Measurements from ENCODE around the gene PRELP.
A peak's percentile ranks its signal among the peaks of the same experiment; 100 is the strongest.

Gene PRELP

DNA sequence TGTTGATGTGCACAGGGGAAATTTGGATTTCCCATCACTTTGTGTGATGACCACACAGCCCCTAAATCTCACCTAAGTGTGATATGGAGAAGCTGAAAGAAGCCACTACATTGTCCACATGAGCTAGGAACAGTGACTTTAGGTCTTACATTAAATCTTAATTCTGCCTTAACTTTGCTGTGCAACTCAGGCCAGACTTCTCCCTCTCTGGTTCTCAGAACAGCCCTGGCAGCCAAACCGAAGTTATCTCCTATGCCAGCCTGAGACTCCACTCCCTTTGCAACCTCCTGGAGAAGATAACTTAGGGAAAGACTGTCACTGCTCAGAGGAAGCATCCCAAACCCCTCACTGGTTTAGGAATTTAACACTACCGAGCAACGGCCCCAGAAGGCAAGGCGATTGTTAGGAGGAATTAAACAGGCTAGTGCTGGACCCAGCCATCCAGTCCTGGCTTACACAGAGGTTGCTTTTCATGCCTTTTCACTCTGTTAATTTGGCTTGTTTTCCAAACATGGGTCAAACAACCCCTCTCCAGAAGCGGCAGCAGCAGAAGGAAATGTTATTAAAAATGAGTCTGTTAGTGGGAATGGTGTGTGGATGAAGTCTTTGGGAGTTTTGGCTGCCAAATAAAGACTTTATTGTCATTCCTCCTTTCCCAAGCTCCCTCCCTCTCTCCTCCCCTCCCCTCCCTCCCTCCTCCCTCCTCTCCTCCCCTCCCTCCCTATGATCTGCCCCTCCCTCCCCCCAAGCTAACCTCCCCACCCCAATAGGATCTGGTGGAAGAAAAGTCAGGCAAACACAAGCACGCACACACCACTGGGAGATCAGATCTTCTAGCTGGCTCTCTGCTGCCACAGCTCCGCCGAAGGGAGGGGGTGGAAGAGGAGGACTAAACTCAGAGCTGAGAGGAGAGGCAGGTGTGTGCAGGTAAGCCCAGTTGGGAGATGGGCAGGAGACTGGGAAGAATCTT lies at the start of gene PRELP:
TSS of gene PRELP (plus strand) at position 795 of the 970 bp plus-strand sequence. CDS start 7,379 bp downstream, outside the sequence.
- TF ChIP-seq, protein P1, sequence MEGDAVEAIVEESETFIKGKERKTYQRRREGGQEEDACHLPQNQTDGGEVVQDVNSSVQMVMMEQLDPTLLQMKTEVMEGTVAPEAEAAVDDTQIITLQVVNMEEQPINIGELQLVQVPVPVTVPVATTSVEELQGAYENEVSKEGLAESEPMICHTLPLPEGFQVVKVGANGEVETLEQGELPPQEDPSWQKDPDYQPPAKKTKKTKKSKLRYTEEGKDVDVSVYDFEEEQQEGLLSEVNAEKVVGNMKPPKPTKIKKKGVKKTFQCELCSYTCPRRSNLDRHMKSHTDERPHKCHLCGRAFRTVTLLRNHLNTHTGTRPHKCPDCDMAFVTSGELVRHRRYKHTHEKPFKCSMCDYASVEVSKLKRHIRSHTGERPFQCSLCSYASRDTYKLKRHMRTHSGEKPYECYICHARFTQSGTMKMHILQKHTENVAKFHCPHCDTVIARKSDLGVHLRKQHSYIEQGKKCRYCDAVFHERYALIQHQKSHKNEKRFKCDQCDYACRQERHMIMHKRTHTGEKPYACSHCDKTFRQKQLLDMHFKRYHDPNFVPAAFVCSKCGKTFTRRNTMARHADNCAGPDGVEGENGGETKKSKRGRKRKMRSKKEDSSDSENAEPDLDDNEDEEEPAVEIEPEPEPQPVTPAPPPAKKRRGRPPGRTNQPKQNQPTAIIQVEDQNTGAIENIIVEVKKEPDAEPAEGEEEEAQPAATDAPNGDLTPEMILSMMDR (conservative IDR thresholded peaks at IDR 0.05) = no peak; the same call in 1 of the 2 replicates
- H3K27ac ChIP-seq = peak within 1 kb of the TSS; percentile 45

GRCh38 chr1:203426366-203426765 lies 49.2 kb upstream of the PRELP start:
- TF ChIP-seq, protein P1 (conservative IDR thresholded peaks at IDR 0.05) = no peak
- peak overlapping the region; percentile 92 for H3K27ac ChIP-seq

- H3K27ac ChIP-seq = peak overlapping the region; percentile 92
- TF ChIP-seq, protein P1 (conservative IDR thresholded peaks at IDR 0.05) = no peak
These were observed 48.7 kb upstream of the PRELP start for GRCh38 chr1:203426870-203427269.

GRCh38 chr1:203427451-203427850 lies 48.2 kb upstream of the PRELP start:
- TF ChIP-seq, protein P1 (conservative IDR thresholded peaks at IDR 0.05) = no peak
- peak overlapping the region; percentile 92 for H3K27ac ChIP-seq

DNA sequence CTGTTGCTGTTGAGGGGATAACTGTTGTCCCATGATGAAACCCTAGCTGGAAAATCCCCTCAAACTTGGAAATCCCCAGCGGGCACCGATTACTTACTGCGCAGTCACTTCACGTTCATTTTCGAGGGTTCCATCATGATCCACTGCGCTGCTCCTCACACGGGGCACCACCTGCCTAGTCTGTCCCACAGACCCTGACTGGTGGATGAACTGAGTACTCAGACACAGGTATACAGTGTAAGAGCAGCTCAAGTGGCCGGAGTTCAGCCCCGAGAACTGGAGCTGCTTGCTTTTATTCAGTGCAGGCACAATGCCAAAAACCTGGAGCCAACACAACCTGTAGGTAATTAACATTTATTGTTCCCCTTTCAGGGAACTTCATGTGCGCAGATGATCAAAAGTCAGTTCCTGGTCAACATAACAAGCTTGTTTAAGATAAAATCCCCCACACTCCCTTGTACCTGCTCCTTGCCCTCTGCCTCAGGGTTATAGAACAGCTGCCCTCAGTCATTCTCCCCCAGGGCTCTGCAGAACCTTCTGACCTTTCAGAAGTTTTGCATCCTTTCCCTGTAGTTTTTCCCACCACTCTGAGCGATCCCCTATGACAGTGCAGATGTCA lies 46.5 kb upstream of the PRELP start:
- H3K27ac ChIP-seq = peak overlapping the region; percentile 92
- TF ChIP-seq, protein P1 (conservative IDR thresholded peaks at IDR 0.05) = no peak

DNA sequence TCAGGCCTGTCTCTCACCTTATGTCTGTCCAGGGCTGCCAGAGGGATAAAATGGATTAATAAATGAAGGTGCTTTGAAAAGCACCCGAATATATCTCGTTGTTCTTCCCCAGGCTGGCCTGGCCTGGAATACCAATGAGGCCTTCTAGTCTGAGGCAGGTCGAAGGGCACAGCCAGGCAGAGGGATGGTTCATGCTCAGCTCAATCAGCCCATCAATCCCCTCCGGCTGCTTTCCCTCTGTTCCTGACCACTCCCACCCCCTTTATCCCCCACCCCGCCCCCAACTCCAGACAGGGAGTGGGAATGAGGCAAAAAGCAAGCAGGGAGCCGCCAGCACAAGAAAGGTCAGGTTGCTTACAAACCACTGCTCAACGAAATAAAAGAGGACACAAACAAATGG lies 40.0 kb upstream of the PRELP start:
- H3K27ac ChIP-seq = no peak overlapping the region
- TF ChIP-seq, protein P1 (conservative IDR thresholded peaks at IDR 0.05) = no peak

DNA sequence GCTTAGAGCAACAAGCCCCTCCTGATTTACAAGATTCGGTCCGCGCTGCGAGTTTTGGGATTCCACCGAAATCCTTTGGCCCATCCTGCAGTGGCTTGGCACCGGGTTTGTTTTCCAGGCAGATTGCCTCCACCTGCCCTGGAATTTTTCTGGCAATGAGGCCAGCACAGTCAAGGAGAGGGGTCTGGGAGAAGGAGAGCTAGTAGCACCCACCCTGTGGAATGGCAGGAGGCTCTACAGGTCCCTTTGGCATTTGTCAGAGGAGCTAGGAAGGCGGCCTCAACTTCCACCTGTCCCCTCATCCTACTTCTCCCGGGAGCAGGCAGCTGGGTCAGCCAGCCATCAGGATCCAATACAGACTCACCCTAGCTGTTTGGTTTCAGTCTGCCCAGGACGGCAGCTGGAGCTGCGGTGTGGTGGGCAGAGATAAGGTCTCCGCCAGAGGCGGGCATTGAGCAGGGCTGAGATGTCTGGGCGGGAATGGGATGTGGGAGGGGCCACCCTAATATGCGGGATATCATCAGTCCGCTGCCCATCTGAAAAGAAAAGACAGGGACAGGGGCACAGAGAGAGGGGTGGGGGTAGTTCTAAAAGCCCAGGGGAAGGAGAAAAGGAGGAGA lies 37.8 kb upstream of the PRELP start:
- H3K27ac ChIP-seq = no peak overlapping the region
- TF ChIP-seq, protein P1 (conservative IDR thresholded peaks at IDR 0.05) = no peak
